HG02981 (cell line): ENCODE measurements around the gene FRYL.
"Not testable (repeated sequence)": the region's sequence is repeated elsewhere in the genome, so short reads cannot be mapped to it uniquely, and the experiment has no call there.

Experiments
- ATAC-seq: cut with Tn5 transposase; IDR thresholded peaks from one replicate; pipeline ENCODE4 v1.9.1; 2021; ENCODE audit warnings: mild to moderate bottlenecking, moderate library complexity; ENCODE audit not compliant: unreplicated experiment

FRYL gene

DNA sequence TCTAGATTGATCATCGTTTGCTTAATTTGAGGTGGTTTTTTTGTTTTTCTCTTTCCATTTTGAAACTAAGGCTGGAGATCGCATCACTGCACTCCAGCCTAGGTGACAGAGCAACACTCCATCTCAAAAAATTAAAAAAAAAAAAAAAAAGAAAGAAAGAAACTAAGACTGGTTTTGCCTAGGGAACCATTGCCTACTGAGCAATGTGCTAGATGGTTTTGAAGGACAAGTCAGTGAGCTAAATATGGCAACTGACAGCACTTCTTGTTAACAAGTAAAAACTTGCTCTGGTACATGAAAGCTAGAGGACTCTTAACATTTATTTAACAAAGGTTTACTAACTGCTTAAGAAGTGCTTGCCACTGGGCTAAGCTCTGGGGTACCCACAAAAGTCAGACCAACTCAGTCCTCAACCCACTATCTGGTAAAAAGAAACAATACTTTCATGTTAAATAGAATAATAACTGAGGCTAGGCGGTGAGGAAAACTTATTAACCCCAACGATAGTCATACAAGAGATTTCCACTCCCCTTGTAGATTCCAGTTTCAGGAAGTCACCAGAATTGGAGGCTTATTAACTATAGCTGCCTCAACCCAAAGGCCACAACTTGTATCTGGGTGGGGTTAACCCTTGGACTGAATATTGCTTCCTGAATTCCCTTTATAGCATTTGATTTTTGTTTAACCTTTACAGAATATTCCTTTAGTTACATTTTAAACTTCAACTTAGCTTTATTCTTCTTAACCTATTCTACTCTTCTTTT lies 111.6 kb downstream of the FRYL start:
- no peak for ATAC-seq

DNA sequence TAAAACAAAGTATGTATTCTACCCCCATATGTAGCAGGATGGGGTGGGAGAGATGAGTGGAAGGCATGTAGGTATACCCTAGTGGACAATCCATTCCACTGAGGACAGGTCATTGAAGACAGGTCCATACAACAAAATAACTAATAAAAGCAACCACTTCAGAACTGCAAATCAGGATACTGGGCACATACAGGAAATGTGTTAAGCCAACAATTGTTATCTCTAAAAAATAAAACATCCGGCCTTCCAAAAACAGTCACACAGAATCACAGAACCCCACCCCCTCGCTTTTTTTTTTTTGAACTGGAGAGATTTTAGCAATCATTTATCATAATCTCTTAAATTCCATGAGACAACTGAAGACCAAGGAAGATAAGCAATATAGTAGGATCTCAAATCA lies 112.9 kb downstream of the FRYL start:
- no peak for ATAC-seq

- no peak for ATAC-seq
Observed at GRCh38 chr4:48665555-48666186, 114.4 kb downstream of the FRYL start.

DNA sequence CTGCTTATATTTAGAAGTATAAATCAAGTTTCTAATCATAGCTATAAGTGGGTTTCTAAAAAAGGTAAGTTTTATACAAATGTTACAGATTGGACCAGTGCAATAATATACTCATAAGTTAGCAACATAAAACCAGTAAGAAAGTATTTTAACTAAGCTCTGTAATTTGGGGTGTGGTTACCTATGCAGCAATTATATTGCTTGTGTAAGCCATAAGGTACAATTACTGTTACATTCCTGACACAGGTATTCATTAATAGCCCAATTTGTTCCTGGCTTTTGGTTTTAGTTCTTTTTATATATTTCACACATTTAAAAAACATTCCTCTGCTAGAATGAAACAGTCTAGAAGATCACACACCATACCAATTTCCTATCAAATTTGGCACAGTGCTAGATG lies 115.1 kb downstream of the FRYL start:
- no peak for ATAC-seq

DNA sequence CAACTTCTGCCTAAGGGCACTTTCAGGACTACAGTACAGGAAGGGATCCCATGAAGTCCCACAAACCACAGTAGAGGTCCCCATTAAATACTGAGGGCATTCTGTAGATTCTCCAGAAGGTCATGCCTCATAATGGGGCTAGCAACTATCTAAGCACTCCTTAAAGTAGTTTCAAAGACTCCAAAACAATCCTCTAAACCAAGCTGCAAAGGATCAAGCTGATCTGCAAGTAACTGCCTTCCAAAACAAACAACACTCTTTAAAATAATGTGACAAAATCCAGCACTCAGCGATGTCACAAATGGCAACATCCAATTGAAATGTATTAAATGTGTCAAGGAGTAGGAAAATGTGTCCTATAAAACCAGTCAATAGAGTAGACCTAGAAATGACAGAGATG lies 118.7 kb downstream of the FRYL start:
- no peak for ATAC-seq

- no peak for ATAC-seq
Observed at GRCh38 chr4:48660347-48660746, 119.7 kb downstream of the FRYL start.

DNA sequence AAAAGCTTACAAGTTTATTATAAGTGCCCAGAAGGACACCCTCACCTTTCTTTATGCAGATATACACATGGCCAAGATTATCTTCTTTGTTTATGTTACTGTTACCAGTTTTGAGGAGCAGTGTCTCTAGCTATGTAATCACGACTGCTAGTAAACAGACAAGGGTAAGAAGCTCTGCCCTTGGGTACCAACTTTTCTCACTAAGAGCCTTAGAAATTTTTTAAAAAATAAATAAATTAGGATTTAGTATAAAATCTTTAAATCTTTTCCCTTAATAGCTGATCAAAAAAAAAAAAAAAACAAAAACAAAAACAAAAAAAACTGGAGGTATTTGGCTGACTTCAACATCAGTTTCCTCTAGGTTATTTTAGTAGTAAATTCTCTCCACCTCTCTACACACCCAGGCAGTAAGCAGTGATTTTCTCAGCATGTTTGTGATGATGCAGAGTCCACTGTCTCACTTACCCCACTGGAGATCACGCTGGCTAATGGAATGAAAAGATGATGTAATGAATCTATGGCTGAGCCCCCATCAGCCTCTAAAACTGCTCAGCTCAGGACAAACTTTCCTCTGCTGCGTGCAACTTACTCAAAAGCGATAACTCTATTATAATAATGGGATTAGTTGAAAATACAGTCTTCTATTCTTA lies 125.9 kb downstream of the FRYL start:
- no peak for ATAC-seq

GRCh38 chr4:48653217-48654014 lies 126.7 kb downstream of the FRYL start:
- ATAC-seq, result no peak

DNA sequence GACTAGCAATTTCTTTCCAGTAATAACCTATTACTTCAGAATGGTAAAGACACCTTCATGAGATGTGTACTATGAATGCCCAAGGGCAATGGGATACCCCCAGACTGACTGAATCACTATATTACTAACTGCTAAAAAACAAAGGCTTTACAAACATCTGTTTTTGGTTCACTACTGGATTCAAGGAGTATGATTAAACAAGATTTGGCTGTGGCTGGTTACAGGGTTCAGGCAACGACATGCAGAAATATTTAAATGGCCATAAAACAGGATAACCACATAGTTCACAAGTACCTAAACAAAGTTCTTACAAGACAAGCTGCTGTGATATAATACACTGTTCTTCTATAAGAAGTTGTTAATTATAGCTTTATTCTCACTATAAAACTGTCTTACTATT lies 128.2 kb downstream of the FRYL start:
- ATAC-seq, result no peak

DNA sequence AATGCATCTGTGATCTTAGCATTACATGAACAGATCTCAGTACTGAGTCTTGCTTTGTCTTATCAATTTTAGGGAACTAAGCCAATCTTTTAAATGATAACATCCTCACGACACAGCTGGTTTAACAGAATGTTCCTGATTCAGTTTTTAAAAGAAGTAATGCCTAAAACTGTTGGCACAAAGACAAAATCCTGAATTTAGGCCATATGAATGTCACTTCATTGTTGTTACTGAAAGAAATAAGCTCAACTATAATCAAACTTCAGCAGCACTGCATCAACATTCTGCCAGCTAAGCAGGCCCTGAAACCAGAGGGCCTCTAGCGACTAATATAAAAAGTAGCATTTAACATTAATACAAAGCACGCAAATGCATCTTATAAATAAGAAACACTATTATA lies 130.6 kb downstream of the FRYL start:
- no peak for ATAC-seq

DNA sequence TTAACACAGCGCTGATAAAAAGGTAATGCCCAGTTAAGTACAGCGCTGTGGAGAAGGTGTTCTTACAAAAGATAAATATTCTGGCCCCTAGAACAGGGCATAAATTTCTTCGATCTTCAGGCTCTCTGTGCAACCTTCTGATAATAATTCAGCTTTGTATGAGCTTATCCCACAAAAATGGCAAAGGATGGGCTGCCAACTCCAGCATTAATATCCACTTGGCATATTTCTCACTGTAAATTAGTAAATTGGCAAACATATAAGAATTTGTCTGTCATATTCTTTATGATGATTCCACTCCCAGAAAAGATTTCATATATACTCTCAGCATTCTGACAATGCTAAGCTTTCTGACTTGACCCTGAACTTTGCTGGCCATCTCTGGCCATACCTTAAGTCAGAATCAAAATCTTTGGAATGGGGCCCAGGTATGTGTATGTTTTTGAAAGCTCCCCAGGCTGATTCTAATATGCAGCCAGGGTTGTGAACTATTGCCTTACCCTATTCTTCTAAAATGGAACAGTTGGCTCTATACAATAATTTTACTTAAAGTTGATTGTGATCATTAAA lies 134.8 kb downstream of the FRYL start:
- no peak for ATAC-seq

- no peak for ATAC-seq
Observed at GRCh38 chr4:48642421-48643374, 137.4 kb downstream of the FRYL start.

DNA sequence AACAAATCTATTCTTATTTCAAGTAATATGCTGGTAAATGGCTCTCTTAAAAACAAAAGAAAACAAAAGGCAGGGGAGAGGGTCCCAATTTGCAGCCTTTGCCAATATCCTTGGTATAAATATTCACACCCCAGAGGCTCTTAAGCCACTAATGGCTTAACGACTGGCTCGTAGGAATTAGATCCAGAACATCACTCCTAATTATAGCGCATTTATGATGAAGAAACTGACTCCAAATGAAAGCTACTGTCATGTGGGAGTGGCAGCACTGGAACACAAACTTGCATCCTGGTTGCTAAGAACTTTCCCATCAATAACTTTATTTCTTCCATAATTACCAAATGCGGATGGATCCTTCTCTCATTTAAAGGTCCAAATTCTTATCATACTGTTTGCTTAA lies 138.7 kb downstream of the FRYL start:
- no peak for ATAC-seq

- no peak for ATAC-seq
Observed at GRCh38 chr4:48640699-48641098, 139.4 kb downstream of the FRYL start.

DNA sequence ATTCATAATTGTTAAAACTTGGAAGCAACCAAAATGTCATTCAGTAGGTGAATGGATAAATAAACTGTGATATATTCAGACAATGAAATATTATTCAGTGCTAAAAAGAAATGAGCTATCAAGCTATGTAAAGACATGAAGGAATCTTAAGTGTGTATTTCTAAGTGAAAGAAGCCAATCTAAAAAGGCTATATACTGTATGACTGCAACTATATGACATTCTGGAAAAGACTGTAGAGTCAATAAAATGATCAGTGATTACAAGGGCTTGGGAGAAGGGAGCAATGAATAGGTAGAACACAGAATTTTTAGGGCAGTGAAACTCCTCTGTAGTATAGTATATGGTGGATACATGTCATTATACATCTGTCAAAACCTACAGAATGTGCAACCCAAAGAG lies 139.9 kb downstream of the FRYL start:
- no peak for ATAC-seq

DNA sequence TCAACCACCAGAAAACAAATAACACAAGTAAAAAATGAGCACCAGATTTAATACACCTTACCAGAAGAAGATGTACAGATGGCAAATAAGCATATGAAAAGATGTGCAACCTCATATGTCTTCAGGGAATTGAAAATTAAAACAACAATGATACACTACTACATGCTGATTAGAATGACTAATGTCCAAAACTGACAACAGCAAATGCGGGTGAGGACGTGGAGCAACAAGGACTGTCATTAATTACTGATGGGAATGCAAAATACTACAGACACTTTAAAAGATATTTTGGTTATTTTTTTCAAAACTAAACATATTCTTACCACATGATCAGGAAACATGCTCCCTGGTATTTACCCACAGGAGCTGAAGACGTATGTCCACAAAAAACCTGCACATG lies 140.3 kb downstream of the FRYL start:
- no peak for ATAC-seq

DNA sequence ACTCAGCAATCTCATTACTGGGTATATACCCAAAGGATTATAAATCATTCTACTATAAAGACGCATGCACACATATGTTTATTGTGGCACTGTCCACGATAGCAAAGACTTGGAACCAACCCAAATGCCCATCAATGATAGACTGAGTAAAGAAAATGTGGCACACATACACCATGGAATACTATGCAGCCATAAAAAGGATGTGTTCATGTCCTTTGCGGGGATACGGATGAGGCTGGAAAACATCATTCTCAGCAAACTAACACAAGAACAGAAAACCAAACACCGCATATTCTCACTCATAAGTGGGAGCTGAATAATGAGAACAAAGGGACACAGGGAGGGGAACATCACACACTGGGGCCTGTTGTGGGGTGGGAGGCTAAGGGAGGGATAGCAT lies 141.5 kb downstream of the FRYL start:
- not testable (repeated sequence) for ATAC-seq

DNA sequence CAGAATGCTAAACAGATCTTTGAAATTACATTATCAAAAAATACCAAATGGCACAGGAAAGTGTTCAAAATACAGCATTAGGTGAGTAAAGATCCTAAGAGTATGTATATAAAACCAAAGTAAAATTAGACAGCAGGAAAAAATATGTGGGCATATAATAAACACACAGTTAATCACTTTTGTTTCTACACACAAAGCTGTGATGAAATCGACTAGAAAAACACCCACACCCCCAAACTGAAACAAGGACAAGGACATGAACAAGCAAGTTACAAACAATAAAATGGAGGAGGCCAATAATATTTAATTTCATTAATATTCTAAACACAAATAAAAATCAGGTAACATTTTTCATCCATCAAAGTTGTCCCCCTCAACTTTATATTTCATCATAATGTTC lies 143.2 kb downstream of the FRYL start:
- no peak for ATAC-seq

DNA sequence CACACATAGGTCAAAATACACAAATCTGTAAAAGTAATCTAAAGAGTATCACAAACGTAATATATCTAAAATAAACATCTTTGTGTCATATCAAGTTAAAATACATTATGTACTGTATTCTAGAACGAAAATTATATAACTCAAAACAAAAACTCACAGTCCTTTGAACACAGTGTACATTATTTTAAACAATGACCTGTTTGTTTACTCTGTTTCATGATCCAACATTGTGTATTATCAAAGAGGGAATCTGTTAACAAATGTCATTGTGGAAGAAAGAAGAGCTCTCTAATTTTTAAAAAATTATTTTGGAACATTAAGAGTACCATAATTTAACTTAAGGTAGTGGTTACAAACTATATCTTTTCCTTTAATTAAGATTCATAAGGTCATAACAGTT lies 144.1 kb downstream of the FRYL start:
- ATAC-seq, result no peak

GRCh38 chr4:48635310-48635709 lies 144.8 kb downstream of the FRYL start:
- peak; percentile 52 for ATAC-seq
